HG02973 (cell line): ENCODE data around the gene TMEM242.

ENCODE experiments used
- ATAC-seq: cut with Tn5 transposase; IDR thresholded peaks from one replicate; pipeline ENCODE4 v1.9.1; 2021; ENCODE audit warnings: moderate library complexity; ENCODE audit not compliant: unreplicated experiment

The TMEM242 gene

DNA sequence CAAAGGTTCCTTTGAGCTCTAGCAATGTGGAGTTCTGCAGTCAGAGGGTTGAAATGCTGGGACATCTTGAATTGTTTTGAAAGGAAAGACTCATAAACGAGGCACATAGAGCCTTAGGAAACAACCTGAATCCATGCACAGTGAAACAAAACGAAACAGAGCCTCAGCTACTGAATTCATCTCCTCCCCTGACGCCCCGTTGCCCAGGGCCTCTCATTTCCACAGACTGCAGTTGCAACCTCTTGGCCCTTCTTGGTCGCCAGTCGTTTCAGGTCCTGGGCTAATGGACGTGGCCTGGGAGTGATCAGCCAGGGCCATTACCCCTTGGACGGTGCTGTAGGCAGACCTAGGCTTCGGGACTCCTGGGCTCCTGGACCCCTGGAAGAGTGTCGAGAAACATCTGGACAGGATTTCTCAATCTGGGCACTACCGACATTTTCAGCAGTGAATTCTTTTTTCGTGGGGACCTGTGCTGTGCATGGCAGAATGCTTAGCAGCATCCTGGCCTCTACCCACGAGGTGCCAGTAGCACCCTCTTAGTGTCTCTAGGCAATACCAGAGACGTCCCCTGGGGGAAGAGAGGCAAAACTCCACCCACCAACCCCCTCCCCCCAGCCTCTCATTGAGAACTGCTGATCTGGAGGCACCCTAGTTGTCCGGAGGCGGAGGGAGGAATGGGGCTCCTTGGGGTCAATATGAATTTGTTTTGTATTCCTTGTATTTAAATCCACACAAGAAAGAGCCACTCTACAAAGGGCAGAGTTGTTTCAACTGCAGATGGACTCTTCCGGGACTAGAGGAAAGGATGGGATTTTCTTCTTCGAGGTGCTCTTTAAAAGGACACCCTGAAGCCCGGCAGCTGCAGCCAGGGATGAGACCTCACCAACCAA lies 50.2 kb downstream of the TMEM242 start:
- no peak for ATAC-seq

DNA sequence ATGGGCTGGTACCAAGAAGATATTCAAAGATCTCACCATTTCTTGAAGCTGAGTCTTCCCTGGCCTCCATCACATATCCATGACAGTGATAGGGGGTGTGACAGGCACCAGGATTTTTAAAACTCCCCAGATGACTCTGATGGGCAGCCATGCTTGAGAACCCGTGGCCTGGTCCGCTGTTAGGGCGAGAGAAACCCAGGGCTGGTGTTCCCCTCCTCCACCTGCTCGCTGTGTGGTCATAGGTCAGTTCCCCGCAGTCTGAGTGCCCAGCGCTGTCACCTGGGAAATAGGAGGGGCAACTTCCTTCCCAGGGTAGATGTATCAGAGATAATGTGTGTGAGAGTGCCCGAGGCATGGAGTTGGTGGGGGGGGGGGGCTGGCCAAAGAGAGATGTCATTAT lies 50.9 kb downstream of the TMEM242 start:
- no peak for ATAC-seq

DNA sequence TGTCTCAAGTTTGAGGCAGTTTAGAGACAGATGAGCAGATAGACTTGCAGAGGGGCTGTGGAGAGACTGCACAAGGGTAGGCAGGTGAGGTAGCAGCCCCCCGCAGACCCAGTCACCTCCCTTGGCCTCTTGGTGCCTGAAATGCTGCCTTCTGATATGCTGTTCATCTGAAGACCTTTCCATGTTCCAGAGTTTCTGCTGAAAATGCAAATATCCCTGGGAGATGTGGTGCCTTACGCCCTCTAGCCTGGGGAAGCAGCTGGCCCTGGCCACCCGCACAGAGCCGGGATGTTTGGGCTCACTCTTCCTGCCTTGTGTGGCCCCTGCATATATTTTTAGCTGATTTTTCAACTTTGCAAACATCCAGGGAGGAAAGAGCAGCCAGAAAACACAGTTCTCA lies 51.4 kb downstream of the TMEM242 start:
- ATAC-seq, result no peak

DNA sequence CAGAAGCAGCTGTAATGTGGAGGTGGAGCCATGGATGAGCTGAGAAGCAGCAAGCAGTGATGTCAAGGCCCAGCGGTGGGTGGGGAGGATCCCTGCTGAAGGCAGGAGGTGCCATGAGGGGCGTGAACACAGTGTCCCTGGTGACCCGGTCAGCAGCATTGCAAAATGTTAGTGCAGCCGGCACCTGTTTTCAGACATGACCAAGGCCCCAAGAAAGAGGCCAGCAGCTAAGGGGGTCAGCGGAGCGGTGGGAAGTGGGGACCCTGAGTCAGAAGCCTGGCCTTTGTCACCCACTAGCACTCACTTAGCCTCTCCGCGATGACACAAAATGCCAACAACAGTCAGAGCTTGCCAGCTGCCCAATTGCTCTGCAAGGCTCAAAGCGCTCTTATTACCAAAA lies 51.9 kb downstream of the TMEM242 start:
- ATAC-seq, result no peak

- no peak for ATAC-seq
These were observed 52.4 kb downstream of the TMEM242 start for GRCh38 chr6:157270916-157271315.

- no peak for ATAC-seq
These were observed 53.0 kb downstream of the TMEM242 start for GRCh38 chr6:157270308-157270707.

GRCh38 chr6:157269261-157269794 lies 54.0 kb downstream of the TMEM242 start:
- no peak for ATAC-seq

DNA sequence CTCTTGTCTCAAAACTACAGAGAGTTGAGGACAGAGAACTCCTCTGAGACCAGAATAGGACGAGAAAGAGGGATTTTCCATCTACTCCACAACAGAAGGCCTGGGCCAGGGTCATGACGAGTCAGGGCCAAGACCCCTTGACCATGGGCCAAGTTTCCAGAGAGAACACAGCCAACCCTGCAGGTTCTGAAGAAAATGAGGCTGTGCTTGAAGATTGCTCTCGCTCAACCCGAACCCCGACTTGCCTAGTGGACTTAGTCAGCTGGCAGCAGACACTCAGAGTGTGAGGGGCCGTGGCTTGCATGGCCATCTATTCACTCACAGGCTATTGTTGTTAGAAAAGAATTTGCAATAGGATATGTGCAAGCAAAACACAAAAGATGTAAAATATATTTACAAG lies 54.5 kb downstream of the TMEM242 start:
- no peak for ATAC-seq

DNA sequence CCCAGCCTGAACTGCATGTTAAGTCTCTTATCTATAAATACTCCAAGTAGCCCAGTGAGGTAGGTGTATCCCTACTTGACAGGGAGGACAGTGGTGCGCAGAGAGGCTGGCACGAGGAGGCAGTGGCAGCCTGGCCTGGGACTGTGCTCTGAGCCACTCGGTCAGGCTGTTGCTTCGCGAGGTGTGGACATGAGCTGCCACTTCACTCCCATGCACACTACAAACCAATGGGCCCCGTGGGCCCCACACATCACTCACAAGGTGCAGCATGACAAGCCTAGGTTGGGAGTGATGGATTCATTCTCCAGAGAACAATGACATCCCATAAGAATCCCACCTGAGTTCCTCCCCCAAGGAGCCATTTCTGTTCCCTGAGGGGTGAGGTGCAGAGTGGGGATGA lies 54.9 kb downstream of the TMEM242 start:
- no peak for ATAC-seq

DNA sequence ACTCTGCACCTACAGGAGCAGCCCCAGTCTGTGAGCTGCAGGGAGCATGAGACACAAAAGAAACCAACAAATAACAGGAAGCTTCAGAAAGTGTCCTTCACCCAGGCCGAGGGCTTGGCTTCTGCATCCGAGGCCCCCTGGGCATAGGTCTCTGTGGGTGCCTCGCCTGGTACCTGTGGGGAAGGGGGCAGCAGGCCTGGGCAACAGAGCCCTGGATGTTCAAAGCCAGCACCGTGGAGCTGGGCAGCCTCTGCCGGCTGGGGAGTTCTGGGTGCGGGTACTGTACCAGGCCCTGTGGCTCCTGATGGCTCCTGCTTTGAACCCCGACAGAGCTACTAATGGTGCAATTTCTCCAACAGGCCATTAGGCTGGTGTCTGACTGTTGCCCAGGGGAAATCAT lies 55.7 kb downstream of the TMEM242 start:
- no peak for ATAC-seq

DNA sequence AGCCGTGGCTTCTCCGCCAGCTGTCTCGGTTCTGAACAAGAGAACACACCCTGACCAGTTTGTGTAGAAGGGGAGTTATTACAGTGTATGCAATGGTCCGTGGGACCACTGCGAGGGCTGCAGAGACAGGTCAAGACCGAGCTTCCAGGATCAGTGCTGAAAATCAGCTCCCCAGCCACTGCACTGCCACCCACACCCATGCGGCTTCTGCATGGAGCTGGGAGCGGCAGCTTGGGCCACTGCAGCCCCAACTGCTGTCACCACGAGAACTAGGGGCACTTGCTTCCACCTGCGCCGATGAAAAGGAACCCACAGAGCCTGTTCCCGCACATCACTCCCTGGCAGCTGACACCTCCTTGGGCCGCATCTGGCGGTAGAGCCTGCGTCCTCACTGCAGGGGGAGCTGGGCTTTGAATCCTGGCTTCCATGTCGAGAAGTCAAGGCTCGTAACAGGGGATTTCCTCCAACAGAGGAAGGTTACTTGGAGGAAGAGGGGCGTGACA lies 56.2 kb downstream of the TMEM242 start:
- no peak for ATAC-seq

GRCh38 chr6:157266274-157267101 lies 56.8 kb downstream of the TMEM242 start:
- ATAC-seq, result no peak

- ATAC-seq, result no peak
These were observed 57.7 kb downstream of the TMEM242 start for GRCh38 chr6:157265635-157266034.

GRCh38 chr6:157265186-157265585 lies 58.1 kb downstream of the TMEM242 start:
- no peak for ATAC-seq

DNA sequence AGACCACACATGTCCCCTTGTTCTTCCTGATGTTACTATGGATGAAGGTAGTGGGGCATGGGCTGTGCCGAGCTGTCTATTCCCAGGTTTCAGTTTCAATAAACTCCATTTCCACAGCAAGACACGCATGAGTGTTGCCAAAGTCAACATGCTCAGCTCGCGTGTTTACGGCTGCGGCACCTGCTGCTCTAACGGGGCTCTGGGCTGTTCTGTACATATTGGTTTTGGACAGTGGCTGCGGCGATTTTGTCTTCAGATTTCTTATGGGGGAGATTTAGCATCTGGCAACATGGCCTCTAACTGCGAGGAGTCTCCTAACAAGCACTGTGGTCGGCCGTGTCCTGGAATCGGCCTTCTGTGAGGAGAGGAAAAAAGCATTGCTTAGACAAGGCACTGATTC lies 58.6 kb downstream of the TMEM242 start:
- no peak for ATAC-seq

GRCh38 chr6:157263881-157264397 lies 59.4 kb downstream of the TMEM242 start:
- no peak for ATAC-seq

GRCh38 chr6:157263146-157263545 lies 60.2 kb downstream of the TMEM242 start:
- ATAC-seq, result no peak

GRCh38 chr6:157261606-157262005 lies 61.7 kb downstream of the TMEM242 start:
- ATAC-seq, result no peak

DNA sequence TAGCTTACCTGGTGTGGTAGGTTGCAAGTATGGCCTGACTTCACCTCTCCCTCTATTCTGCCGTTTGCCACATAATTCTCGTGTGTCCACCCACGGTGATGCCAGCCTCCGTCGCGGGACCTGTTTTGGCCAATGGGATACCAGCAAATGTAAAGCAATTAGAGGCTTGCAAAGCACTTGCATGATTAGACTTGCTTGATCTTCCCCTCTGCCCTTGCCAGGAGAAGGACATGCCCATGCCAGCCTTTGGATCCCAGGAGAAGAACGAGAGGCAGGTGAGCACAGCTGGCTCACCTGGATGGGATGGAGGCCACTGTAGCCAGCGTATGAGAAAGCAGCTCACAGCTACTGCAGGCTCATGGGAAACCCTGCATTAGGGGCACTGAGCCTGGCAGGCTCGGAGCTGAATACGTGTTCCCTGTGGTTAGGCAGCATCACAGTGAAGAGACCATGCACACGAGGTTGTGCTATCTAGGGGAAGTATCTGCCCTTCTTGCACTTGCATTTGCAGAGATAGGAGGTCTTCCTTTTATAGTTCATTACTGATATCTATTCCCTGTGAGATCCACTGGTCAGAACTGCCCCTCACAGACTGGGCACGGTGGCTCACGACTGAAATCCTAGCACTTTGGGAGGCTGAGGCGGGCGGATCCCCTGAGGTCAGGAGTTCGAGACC lies 62.4 kb downstream of the TMEM242 start:
- ATAC-seq, result no peak

GRCh38 chr6:157259443-157259842 lies 63.9 kb downstream of the TMEM242 start:
- no peak for ATAC-seq

GRCh38 chr6:157258878-157259277 lies 64.4 kb downstream of the TMEM242 start:
- ATAC-seq, result no peak
